ENCODE measurements around the gene RNASEL.

DNA sequence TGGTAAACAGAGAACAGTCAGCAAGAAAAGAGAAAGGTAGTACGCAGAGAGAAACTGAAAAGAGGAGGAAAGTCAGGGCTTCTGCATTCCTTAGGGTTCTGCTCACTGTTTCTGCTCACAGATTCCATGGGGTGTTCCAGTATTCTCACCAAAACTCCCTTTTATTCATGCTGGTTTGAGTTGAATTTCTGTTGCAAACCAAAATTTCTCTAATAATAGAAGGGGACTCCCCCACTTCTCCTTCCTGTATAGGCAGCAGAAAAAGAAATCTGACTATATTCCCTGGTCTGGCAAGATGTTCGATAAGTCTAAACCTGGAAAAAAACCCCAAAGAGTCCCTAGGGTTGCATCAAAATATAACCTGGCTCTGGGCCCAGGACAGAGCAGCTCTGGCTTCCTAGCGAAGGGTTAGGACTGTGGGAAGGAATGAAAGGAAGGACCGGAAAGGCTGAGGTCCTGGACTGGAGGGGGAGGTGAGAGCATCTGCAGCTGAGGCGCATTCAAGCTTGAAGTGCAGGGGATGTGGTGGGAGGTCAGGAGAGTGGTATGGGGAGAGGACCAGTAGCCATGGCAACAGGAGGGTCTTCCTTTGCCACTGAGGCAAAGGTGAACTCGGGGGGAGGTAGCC is 34.0 kb upstream of the RNASEL start:
- TF ChIP-seq, protein P1, sequence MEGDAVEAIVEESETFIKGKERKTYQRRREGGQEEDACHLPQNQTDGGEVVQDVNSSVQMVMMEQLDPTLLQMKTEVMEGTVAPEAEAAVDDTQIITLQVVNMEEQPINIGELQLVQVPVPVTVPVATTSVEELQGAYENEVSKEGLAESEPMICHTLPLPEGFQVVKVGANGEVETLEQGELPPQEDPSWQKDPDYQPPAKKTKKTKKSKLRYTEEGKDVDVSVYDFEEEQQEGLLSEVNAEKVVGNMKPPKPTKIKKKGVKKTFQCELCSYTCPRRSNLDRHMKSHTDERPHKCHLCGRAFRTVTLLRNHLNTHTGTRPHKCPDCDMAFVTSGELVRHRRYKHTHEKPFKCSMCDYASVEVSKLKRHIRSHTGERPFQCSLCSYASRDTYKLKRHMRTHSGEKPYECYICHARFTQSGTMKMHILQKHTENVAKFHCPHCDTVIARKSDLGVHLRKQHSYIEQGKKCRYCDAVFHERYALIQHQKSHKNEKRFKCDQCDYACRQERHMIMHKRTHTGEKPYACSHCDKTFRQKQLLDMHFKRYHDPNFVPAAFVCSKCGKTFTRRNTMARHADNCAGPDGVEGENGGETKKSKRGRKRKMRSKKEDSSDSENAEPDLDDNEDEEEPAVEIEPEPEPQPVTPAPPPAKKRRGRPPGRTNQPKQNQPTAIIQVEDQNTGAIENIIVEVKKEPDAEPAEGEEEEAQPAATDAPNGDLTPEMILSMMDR (IDR thresholded peaks at IDR 0.05), result no peak
- no peak for TF ChIP-seq POLR2A (IDR thresholded peaks at IDR 0.05)

Measured in body of pancreas (tissue), 4 donors.